GM12874 (cell line): Measurements from ENCODE around the gene PRODH2.

Experiments
- CTCF ChIP-seq: IDR thresholded peaks from 2 replicates; pipeline ENCODE4 v1.5.1; 2011; ENCODE audit warnings: low read depth, mild to moderate bottlenecking, control low read depth, low read length, moderate library complexity; ENCODE audit not compliant: insufficient read depth

Gene PRODH2

GRCh38 chr19:35841961-35842595 lies 29.4 kb upstream of the PRODH2 start:
- TF ChIP-seq CTCF: no peak

GRCh38 chr19:35833972-35834371 lies 21.3 kb upstream of the PRODH2 start:
- no peak for TF ChIP-seq CTCF

- no peak for TF ChIP-seq CTCF
These were observed 19.4 kb upstream of the PRODH2 start for GRCh38 chr19:35832054-35832453.

GRCh38 chr19:35830986-35831385 lies 18.3 kb upstream of the PRODH2 start:
- TF ChIP-seq CTCF: no peak

GRCh38 chr19:35828692-35829301 lies 16.2 kb upstream of the PRODH2 start:
- no peak for TF ChIP-seq CTCF

- no peak for TF ChIP-seq CTCF
These were observed 11.5 kb upstream of the PRODH2 start for GRCh38 chr19:35824150-35824549.

- TF ChIP-seq CTCF: no peak
These were observed 9.9 kb upstream of the PRODH2 start for GRCh38 chr19:35822579-35822978.
